ENCODE measurements around the gene TLE6. TPM values are rescaled to one million over a fixed set of nuclear protein-coding genes. Genes with fewer than 3 reads are reported as not detected.
A peak's percentile ranks its signal among the peaks of the same experiment; 100 is the strongest.

TLE6 gene
- total and polyA plus RNA-seq, 2 of the 8 experiments (the other 6 are each of a cell fraction or from before 2014, with no cell fraction given) = 2.5 to 2.9 TPM

- POLR2A ChIA-PET (ENCODE audit: partially characterized antibody) = interaction anchor here (0.6 to 1.6 kb wide), 8 partner anchors 9 to 69 kb away, joined by 3 to 7 read pairs (median 4); no protein-coding TSS in a partner anchor
- DNase-seq (ENCODE audit: low read depth in 1 of 2, low spot score in 2 of 2) (no peak), FAIRE-seq (no peak)
- no peak overlapping the region for H4K8ac ChIP-seq (ENCODE audit: extremely low read depth, insufficient read depth, low read length)
- H3K9me3 ChIP-seq (ENCODE audit: insufficient read depth in 2 of 2, low read depth in 1 of 2, low read length in 1 of 2) = no peaks in the 10 kb centered on the region
- no peaks in the 10 kb centered on the region for H3K79me2 ChIP-seq (ENCODE audit: control insufficient read depth in 1 of 2, insufficient read depth in 2 of 2, low read length in 2 of 2)
- H3K4me2 ChIP-seq (ENCODE audit: insufficient read depth in 1 of 2, low read depth in 2 of 2, low read length in 2 of 2) = peak overlapping the region; percentile 60 to 62
- H2BK5ac ChIP-seq (ENCODE audit: low read depth, low read length) = peak overlapping the region; percentile 3; the same call in 1 of the 2 replicates
- H3K36me3 ChIP-seq (ENCODE audit: control insufficient read depth in 2 of 4, insufficient read depth in 4 of 4, low read length in 3 of 4) = no peaks in the 10 kb centered on the region
- no peak overlapping the region for H3K56ac ChIP-seq (replicated peaks; ENCODE audit: insufficient read length, low read depth, low read length)
- H2BK15ac ChIP-seq (ENCODE audit: low read length) = no peak overlapping the region
- H3K23ac ChIP-seq (ENCODE audit: insufficient read length) = no peak overlapping the region
- no peaks in the 10 kb centered on the region for H4K20me1 ChIP-seq (replicated peaks in 1 of 2; ENCODE audit: control insufficient read depth in 1 of 2, insufficient read depth in 2 of 2, low read length in 2 of 2)
- H2AFZ ChIP-seq (ENCODE audit: low read length) = peak overlapping the region; percentile 40; the same call in 1 of the 2 replicates
- H2BK12ac ChIP-seq (ENCODE audit: low read depth, low read length) = 0 out of 2 replicates have a peak overlapping the region, but pooled peaks have one; percentile 9
- no peak overlapping the region for H3K27ac ChIP-seq (ENCODE audit: low read depth, low read length)
- H3K9ac ChIP-seq (replicated peaks in 1 of 4; ENCODE audit: extremely low read depth in 1 of 4, low read depth in 3 of 4, low read length in 3 of 4) = 0 out of 7 replicates have a peak overlapping the region, but pooled peaks of 1 of the 4 experiments have one; percentile 15
- H2BK20ac ChIP-seq (ENCODE audit: low read length) = no peak overlapping the region
- CTCF ChIA-PET (ENCODE audit: partially characterized antibody) = interaction anchor here (0.6 to 1.1 kb wide), 7 partner anchors 9 to 394 kb away, joined by 3 to 7 read pairs (median 4); no protein-coding TSS in a partner anchor
- H4K5ac ChIP-seq (ENCODE audit: insufficient read length, low read depth, low read length) = no peak overlapping the region
- H3K79me1 ChIP-seq (ENCODE audit: low read depth, low read length) = no peaks in the 10 kb centered on the region
- no peak overlapping the region for H3K4ac ChIP-seq (replicated peaks; ENCODE audit: insufficient read length, low read depth, low read length)
- peaks cover 0 to 2% (median 0%) of the 10 kb centered on the region in 4 experiments; a peak in 3 of 7 replicates for H3K27me3 ChIP-seq (replicated peaks in 1 of 4; ENCODE audit: control insufficient read depth in 3 of 4, extremely low read depth in 1 of 4, insufficient read depth in 3 of 4, low read length in 3 of 4)
- peak overlapping the region; percentile 75; the same call in 1 of the 2 replicates for H3K18ac ChIP-seq (ENCODE audit: extremely low read depth, low read length)
- H2AK5ac ChIP-seq (ENCODE audit: low read depth, low read length) = no peak overlapping the region; the same call in 1 of the 2 replicates
- H3K23me2 ChIP-seq (ENCODE audit: low read depth, low read length) = peaks cover 11% of the 10 kb centered on the region; the same call in 1 of the 2 replicates
- peaks cover 7 to 18% (median 10%) of the 10 kb centered on the region in 4 experiments for H3K4me1 ChIP-seq (replicated peaks in 1 of 4; ENCODE audit: control insufficient read depth in 3 of 4, insufficient read depth in 4 of 4, low read length in 3 of 4)
- TF ChIP-seq KDM4A (IDR thresholded peaks at IDR 0.05; ENCODE audit: low read depth, low read length, severe bottlenecking) (peak; percentile 7), SIRT6 (IDR thresholded peaks at IDR 0.05; ENCODE audit: low read length) (no peak)
- H4K91ac ChIP-seq (replicated peaks; ENCODE audit: insufficient read length, low read length) = no peak overlapping the region
- no peak overlapping the region for H2BK120ac ChIP-seq (replicated peaks; ENCODE audit: low read depth, low read length)
- WGBS, 2 experiments (ENCODE audit: extremely low coverage in 1 of 2, insufficient coverage in 1 of 2, insufficient read length in 1 of 2, insufficient replicate concordance in 2 of 2, low coverage in 1 of 2, low lambda C conversion rate in 2 of 2, missing lambda C conversion rate in 1 of 2) = 67% methylated on average over 12 of the region's 15 CpGs; no CpG with 5 or more reads in 1 of the 2 experiments
- no peak overlapping the region for H3K14ac ChIP-seq (ENCODE audit: insufficient read length)
- peak overlapping the region in 2 of 4 experiments; percentile 25 to 55; a peak in 3 of 8 replicates for H3K4me3 ChIP-seq (ENCODE audit: extremely low read depth in 1 of 4, insufficient read depth in 2 of 4, low read depth in 3 of 4, low read length in 4 of 4)
Measured at GRCh38 chr19:3042621-3043267, 65.4 kb downstream of the TLE6 start.
